GM19397 (cell line): ENCODE measurements around the gene RALGAPB.
"Not testable (repeated sequence)": the region's sequence is repeated elsewhere in the genome, so short reads cannot be mapped to it uniquely, and the experiment has no call there.

ENCODE experiments used
- ATAC-seq: cut with Tn5 transposase; IDR thresholded peaks from one replicate; pipeline ENCODE4 v1.9.1; 2021; ENCODE audit warnings: mild to moderate bottlenecking, moderate library complexity; ENCODE audit not compliant: unreplicated experiment

RALGAPB gene

DNA sequence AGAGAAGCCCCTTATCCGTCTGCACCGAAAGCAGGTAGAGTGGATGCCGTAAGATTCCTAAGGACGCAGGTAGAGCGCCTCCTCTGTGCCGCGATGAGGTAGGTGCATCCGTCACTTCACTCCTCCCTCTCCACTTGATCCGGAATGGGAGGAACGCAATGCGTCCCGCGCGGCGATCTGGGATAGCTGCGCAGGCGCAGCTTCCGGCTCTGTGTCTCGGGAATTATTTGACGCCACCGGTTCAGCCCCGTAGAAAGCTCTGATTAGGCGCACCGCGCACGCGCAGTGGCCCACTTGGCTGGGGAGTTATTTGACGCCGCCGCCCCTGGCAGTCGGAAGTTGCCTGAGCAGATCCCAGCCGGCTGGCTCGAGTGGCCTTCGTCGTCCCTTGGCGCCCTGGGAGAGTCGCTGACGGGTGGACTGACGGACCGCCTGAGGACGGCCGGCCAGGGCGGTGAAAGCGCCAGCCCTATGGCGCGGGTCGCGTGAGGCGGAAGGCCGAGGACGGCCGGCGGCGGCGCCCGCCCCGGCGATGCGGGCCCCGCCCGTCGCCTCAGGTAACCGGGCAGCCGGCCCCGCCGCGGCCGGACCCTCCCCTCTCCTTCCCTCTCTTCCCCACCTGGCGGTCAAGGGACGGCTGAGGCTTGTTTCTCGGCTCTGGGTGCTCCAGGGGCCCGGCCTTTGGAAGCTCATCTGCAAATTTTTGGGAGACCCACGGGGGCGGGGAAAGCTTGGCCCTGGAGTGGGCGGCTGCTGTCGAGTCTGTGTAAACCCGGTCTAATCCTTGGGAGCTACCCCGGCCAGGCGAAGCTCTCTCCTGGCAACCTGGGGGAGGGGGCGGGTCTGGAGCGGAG is at the start of gene RALGAPB:
Gene RALGAPB, plus strand, starts transcription at position 331 of the 854 bp plus-strand sequence. CDS start 15,590 bp downstream, outside the sequence.
- peak; percentile 95 for ATAC-seq

DNA sequence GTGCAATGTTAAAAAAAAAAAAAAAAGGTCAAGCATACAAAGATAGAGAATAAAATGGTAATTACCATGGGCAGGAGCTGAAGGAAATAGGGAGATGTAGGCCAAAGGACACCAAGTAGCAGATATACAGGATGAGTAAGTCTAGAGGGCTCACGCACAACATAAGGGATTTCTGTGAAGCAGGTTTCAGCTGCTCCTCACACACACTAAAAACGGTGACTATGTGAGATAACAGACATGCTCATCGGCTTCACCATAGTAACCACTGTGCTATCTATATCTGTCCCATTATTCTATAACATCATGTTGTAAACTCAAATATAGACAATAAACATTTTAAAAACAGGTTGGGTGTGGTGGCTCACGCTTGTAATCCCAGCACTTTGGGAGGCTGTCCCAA is 49.1 kb upstream of the RALGAPB start:
- no peak for ATAC-seq

DNA sequence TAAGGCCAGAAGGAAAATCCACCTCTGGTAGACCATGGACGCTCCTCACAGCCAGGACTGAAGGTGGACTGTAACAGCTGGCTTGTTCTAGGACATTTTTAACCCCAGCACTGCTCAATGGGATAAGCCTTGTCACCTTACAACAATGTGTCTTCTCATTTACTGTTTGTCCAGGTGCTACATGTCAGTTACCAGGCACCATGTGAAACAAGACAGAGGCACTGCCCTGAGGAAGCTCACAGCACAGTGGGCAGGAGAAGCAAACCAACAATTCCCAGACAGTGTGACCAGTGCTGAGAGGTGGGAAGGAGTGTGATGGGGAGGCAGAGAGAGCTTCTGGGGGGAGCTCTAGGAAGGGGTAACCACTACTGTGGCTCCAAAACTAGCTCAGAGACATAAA is 48.2 kb upstream of the RALGAPB start:
- no peak for ATAC-seq

DNA sequence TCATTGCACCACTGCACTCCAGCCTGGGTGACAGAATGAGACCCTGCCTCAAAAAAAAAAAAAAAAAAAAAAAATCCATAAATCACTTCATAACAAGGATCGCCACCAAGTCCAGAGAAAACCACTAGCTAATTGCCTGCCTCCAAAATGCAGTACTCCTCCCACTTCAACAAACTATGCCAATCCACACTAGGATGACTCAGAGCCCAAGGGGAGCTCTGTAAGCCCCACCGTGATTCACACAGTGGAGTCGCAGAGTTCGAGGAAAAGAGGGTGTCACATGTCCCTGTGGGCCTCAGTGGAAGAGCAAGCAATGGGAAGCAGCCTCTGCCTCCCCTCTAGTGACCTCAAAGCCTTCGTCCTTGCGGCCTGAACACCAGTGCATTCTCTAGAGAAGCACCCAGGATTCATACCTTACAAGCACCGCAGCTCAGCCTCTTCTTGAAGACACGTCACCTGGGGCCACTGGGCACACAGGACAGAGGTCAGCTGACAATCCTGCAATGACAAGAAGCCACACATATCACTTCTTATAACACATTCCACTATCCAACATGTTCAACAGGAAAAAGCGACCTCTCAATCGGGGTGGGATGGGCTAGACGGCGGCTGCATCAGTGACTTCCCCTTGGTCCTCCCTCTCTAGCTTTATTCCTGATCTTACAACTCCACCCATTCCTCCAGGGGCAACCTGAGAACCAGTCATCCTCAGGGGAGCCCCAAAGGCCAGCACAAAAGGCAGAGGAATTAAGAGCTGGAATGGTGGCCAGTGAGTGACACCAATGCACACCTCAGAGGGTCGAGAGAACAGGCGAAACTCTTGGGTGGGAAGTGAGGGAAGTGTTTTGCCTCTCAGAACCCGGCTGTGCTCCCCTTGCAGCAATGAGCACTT is 46.4 kb upstream of the RALGAPB start:
- no peak for ATAC-seq

DNA sequence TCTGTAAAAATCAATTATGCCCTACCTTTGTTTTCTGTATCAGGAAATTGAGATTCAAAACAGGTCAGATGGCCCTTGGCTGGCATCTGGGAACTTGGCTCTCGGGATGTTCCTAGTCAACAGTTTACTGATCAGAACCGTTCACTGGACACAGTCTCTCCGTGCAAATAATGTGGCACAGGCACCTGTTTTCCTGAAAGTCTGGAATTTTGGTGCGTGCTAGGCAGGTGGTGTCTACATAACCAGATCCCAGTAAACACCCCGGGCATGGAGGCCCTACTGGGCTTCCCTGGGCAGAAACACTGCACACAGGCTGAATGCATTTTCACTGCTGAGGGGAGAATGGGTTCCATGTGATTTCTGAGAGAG is 45.0 kb upstream of the RALGAPB start:
- ATAC-seq, result no peak

DNA sequence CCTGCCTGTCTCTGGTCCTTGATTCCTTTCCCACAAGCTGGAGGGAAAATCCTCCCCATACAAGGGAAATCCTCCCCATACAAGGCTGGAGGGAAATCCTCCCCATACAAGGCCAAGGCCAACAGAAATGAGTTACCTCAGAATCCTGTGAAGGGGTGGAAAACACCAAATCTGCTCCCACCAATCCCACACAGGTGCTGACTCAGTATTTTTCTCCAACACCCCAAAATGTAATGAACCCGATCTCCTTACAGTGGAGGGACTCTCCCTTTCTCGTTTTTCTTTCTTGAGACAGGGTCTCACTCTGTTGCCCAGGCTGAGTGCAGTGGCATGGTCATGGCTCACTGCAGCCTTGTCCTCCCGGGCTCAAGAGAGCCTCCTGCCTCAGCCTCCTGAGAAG is 43.8 kb upstream of the RALGAPB start:
- ATAC-seq, result no peak

DNA sequence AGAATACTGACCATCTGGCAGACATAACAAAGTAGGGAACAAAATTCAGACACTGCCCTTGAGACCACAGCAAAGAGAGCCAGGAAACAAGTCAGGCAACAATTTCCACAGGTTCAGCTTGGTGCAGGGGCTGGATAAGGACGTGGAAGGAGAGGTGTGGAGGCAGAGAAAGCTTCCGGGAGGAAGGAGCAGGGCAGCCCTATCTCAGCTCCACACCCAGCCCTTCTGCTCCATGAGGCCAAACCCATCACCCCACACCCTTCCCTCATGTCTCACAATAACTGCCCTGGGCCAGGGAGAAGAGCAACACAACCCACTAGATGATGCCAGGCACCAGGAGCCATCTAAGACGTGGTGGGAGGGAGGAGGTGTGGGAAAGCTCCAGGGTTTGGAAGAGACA is 43.3 kb upstream of the RALGAPB start:
- ATAC-seq, result no peak

DNA sequence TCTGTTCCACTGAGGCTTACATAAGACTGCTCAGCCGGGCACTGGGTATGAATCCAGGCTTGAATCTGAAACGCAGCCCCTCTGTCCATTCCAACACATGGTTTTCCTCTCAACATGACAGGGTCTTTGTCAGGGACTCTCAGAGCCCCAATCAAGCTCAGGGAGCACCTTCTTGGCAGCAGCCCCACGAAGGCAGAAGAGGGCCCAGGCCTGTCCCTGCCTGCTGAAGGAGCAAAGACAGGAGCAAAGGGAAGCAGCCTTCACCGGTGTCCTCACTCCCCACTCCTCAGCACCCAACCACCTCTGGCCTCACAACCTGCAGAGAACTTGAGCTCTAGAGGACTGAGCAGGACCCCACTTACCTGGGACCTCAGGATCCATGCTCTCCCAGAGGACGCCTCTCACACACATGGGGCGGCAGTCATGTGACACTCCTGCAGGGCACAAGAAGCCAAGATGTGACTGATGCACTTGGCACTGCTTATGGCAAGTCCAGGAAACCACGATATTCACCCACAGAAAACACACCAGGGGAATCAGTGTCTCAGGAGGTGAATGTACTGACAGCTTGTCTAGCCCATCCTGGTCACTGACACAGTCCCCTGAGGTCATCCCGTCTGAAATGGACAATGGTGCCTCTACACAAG is 41.8 kb upstream of the RALGAPB start:
- ATAC-seq, result no peak

DNA sequence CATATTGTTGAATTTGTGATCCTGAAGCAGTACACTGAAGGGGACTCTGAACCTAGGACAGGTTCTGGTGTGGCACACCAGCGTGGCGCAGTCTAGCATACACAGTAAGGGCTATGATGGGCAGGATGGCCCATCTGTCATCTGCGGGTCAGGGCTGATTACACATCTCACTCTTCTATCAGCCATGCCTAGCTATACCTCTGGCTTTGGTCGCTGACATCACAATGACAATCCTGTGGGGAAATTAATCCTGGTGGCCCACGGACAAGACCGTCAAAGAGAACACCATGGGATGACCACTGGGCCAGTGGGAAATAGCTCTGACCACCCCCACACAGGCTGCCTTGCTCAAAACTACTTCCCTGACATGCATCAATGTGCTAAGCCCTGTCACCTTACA is 40.4 kb upstream of the RALGAPB start:
- no peak for ATAC-seq

DNA sequence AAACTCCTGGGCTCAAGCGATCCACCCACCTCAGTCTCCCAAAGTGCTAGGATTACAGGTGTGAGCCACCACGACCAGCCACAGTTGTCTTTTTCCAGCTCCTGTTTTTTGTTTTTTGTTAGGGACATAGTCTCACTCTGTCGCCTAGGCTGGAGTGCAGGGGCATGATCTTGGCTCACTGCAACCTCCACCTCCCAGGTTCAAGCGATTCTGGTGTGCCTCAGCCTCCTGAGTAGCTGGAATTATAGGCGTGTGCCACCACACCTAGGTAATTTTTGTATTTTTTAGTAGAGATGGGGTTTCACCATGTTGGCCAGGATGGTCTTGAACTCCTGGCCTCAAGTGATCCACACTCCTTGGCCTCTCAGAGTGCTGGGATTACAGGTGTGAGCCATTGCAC is 39.8 kb upstream of the RALGAPB start:
- ATAC-seq, result not testable (repeated sequence)

DNA sequence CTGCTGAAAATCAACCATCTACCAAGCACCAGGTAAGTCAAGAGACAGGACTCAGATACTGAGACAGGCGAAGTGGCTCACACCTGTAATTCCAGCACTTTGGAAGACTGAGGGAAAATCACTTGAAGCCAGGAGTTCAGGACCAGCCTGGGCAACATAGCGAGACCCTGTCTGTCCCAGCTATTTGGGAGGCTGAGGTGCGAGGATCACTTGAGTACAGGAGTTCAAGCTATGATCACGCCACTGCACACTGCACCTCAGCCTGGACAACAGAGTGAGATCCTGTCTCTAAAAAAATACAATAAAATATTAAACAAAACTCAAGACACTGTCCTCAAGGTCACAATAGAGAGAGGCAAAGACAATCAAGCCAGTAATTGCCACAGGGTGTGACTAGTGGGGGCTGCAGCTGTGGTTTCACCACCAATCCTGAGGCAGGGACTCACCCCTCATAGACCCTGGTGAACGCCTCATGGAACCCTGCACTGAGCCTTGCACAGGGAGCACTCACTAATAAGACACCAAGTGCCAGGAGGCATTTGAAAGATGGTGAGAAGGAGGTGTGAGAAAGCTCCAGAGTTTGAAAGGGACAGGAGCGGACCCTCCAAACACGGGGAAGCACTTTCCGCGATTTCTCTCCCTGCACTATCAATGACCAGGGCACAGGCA is 39.2 kb upstream of the RALGAPB start:
- no peak for ATAC-seq

DNA sequence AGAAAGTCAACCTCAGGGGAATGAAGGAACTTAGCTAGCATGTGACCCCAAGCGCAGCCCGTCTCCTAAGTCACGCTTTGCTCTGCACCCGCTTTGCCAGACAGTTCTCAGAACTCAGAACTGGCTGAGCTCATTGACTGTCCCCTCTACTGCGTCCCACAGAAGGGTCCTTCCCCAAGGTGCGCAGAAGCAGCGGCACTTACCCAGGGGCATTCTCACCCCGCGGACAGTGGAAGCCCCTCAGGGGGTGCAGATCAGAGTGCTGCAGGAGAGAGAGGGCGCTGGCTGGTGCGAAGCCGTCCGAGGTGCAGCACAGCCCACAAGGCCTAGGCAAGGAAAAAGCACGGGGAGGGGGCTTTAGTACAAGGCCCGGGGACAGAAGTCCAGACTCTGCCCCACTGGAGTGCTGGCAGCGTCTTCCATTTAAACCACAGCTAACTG is 38.3 kb upstream of the RALGAPB start:
- no peak for ATAC-seq

DNA sequence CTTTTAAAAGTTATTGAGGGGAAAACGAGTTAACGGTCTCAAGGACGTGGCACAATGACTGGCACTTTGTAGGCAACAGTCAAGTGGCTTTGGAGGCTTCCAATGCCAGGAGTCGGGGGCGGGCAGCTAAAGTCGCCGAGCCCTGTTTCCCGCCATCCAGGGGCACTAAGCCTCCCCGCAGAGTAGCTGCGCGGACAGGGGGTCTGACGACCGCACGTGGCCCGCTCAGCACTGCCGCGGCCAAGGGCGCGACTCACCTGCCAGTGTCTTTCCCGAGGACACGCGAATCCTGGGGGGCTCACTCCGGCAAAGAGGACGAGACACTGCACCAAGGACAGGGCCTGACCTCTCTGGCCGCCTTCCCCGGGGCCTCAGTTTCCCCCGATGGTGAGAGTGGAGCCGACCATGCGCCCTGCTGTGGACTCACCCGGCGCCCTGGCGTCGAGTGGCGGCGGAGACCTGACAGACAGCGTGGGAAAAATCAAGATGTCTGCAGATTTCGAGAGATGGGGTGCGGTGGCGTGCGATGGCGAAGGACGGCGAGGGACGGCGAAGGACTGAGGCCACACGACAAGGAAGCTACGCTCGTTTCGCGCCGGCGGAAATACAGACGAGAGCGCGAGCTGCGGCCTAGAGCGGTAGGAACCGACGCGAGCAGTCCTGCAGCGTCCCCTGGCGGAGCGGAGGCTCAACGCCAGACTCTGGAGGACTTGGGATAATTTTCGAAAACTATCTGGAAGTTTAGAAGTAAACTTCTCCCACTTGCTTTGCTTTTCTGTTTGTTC is 37.7 kb upstream of the RALGAPB start, which contains the start of gene SNHG17:
Gene SNHG17, minus strand, starts transcription at position 559 of the 785 bp plus-strand sequence.
- ATAC-seq, result peak; percentile 75

DNA sequence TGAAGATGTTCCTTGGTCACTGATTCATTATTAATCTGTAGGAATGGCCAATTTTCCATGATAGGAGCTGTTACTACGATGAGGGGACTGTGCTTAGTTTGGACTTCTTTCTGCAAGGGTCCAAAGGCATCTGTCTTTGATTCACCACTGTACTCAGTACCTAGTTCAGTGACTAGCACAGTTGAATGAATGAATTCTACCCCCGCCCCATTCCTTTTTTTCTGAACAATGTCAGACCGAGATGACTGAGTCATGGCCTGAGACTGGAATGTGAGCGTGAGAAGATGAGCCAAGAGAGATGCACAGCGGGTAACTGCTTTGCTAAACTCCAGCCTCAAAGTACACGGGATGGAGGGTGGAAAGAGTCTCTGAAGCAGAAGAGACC is 37.1 kb upstream of the RALGAPB start:
- no peak for ATAC-seq

DNA sequence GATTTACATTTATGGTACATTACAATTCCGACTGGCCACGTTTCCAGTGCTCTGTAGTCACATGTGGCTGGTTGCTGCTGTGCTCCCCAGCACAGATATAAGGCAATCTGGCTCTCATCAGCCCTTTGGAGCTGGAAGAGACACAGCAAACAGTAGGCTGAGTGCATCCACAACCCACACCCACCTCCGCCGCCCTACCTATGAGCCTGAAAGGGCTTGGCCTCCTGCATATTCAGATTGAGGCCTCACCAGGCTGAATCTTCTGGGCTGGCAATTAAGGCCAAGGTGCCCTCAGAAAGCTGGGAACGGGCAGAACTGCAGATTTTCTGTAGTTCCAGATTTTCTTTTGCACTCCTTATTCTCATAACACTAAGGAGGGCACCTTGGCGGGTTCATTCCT is 34.8 kb upstream of the RALGAPB start:
- no peak for ATAC-seq

DNA sequence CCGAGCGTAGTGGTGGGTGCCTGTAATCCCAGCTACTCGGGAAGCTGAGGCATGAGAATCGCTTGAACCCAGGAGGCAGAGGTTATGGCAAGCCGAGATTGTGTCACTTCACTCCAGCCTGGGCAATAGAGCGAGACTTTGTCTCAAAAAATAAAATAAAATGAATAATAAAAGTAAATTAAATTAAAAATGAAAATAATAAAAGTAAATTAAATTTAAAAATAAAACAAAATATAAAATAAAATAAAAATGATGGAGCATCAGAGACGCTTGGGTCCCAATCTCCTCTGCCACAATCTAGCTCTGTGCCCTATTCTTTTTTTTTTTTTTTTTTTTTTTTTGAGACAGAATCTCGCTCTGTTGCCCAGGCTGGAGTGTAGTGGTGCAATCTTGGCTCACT is 31.5 kb upstream of the RALGAPB start:
- ATAC-seq, result not testable (repeated sequence)

DNA sequence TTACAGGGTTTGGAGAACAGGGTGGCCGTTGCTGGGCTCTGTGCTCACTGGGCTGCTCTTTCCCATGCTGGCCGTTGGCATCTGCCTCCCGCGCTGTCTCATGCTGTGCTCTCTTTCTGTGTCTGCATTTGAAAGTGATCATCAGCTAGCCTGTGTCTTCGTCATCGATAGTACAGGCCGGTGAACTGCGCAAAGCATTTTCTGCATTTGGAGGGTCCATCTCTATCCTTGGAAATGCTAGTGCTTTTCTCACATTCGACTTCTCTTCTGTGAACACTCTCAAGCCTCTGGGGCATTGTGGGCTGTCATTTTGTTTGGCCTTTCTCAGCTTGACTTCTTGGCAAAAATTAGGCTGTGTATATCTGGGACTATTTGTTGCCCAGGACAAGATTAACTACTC is 30.7 kb upstream of the RALGAPB start:
- ATAC-seq, result no peak

DNA sequence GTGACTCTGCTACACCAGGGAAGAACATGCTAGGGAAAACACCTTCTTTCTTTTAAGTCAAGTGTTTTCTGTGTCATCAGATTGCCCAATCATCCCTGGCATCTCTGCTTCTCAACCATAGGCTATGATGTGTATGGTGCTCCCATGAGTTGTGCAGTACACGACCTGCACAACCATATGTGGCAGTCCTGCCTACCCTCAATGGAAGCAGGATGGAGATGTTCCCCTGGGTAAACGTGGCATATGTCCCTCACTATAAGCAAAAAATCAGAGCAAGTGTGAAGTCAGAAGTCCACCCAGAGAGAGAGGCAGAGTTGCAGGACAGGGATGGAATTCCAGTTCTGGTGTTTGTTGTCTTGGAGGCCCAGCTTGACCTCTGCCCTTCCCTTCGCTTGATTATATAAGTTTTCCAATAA is 27.3 kb upstream of the RALGAPB start:
- ATAC-seq, result no peak

DNA sequence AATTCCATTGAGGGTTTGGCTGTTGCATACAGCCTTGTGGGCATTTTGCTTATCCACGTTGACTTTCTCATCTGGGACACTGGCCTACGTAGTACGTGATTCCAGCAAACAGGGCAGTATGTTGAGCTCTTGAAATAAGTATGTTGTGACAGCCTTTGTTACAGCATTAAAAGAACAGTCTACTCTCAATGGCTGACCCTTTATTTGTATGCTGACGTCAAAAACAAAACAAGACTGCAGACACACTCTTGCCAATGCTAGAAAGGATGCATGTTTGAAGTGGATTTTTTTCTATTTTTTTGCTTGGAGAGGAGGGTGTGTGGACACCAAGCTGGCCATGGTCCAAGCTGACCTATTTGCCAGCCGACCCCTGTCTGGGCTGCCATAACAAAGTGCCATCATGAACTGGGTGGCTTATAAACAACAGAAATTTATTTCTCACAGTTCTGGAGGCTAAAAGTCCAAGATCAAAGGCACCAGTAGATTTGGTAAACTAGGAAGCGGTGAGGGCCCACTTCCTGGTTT is 26.7 kb upstream of the RALGAPB start:
- ATAC-seq, result no peak
